ENCODE results near the gene DTNB.

DNA sequence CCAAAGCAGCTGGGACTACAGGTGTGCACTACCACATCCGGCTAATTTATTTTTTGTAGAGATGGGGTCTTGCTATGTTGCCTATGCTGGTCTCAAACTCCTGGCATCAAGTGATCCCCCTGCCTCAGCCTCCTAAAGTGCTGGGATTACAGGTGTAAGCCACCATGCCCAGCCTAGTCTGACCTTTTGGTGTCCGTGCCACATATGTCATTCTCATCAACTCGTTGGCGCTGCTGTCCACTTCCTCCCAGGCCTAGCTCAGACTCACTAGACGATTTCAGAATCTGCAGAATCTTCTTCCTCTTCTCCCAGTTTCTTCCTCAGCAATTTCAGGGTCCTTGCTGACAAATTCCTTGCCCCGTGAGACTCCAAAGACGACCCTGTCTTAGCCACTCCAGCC is 291.9 kb downstream of the DTNB start:
- TF ChIP-seq EZH2 (IDR thresholded peaks at IDR 0.05; ENCODE audit: low read length, missing control alignments), result no peak
- TF ChIP-seq, protein P1, sequence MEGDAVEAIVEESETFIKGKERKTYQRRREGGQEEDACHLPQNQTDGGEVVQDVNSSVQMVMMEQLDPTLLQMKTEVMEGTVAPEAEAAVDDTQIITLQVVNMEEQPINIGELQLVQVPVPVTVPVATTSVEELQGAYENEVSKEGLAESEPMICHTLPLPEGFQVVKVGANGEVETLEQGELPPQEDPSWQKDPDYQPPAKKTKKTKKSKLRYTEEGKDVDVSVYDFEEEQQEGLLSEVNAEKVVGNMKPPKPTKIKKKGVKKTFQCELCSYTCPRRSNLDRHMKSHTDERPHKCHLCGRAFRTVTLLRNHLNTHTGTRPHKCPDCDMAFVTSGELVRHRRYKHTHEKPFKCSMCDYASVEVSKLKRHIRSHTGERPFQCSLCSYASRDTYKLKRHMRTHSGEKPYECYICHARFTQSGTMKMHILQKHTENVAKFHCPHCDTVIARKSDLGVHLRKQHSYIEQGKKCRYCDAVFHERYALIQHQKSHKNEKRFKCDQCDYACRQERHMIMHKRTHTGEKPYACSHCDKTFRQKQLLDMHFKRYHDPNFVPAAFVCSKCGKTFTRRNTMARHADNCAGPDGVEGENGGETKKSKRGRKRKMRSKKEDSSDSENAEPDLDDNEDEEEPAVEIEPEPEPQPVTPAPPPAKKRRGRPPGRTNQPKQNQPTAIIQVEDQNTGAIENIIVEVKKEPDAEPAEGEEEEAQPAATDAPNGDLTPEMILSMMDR (conservative IDR thresholded peaks at IDR 0.05 in 1 of 2, IDR thresholded peaks at IDR 0.05 in 1 of 2; ENCODE audit: low read depth in 1 of 2, low read length in 2 of 2), result no peak

All from fibroblast of lung (primary cell).